B cell (primary cell): ENCODE data around the gene CCDC170. TPM values are rescaled to one million over a fixed set of nuclear protein-coding genes. Genes with fewer than 3 reads are reported as not detected.

Source experiments
- ATAC-seq: fragments of 200-7000 bp; cut with Tn5 transposase; one replicate; pipeline ENCODE4 v1.10.0; 2021; ENCODE audit warnings: low read depth, mild to moderate bottlenecking, moderate number of reproducible peaks, moderate library complexity
- CTCF ChIA-PET: fragments of 350-600 bp; sonication (Branson Sonifier 250); formaldehyde crosslinking; loops from one replicate; lab custom pipeline; 2021; ENCODE audit warnings: antibody characterized with exemption, inconsistent platforms; lab: Charles Lee
- POLR2A ChIA-PET: fragments of 350-600 bp; sonication (Branson Sonifier 250); formaldehyde crosslinking; loops from one replicate; lab custom pipeline; 2021; ENCODE audit warnings: antibody characterized with exemption; lab: Charles Lee
- DNase-seq: peaks from one replicate; pipeline ENCODE4 v3.0.0; 2013
- H2AFZ ChIP-seq: 2 replicates; pipeline ENCODE4 v1.6.1; 2012; ENCODE audit warnings: mild to moderate bottlenecking, low read depth, low read length; ENCODE audit not compliant: insufficient read depth, poor library complexity, severe bottlenecking
- H3K27ac ChIP-seq, 2 donors: 1 replicate in 1 of 2; 2 replicates in 1 of 2; pipeline ENCODE4 v1.5.1; 2012 to 2013; ENCODE audit warnings: low read length in 2 of 2, mild to moderate bottlenecking in 2 of 2, moderate library complexity in 1 of 2
- H3K27me3 ChIP-seq, 4 experiments: fragments of 200-600 bp in 1 of 4; sonication (generic) in 1 of 4; replicated peaks in 1 of 4; 1 replicate in 2 of 4; 2 replicates in 2 of 4; pipeline versions ENCODE4 v1.6.1 to v1.7.0; 2013 to 2016; ENCODE audit warnings: low read length in 3 of 4, mild to moderate bottlenecking in 2 of 4, mixed read lengths in 1 of 4, moderate library complexity in 1 of 4; ENCODE audit not compliant: insufficient read depth in 4 of 4, control insufficient read depth in 3 of 4; ENCODE audit errors: control extremely low read depth in 1 of 4
- H3K36me3 ChIP-seq, 2 experiments: replicated peaks in 1 of 2; 1 replicate in 1 of 2; 2 replicates in 1 of 2; pipeline versions ENCODE4 v1.6.1 to v1.7.1; 2013; ENCODE audit warnings: low read length in 1 of 2; ENCODE audit not compliant: insufficient read depth in 2 of 2, control insufficient read depth in 1 of 2; ENCODE audit errors: control extremely low read depth in 1 of 2, extremely low read depth in 1 of 2
- H3K4me1 ChIP-seq, 2 donors: fragments of 200-600 bp in 1 of 2; sonication (generic) in 1 of 2; 1 replicate in 1 of 2; 2 replicates in 1 of 2; pipeline versions ENCODE4 v1.5.1 to v1.6.1; 2013 to 2017; ENCODE audit warnings: low read length in 2 of 2; ENCODE audit not compliant: control insufficient read depth in 2 of 2, insufficient read depth in 2 of 2
- H3K4me2 ChIP-seq: replicated peaks from 2 replicates; pipeline ENCODE3; 2012; ENCODE audit warnings: mild to moderate bottlenecking, low read depth, low read length; ENCODE audit not compliant: poor library complexity, severe bottlenecking
- H3K4me3 ChIP-seq, 5 experiments: fragments of 200-600 bp in 1 of 5; sonication (generic) in 1 of 5; 1 replicate in 3 of 5; 2 replicates in 2 of 5; pipeline versions ENCODE4 v1.5.1 to v1.7.0; 2011 to 2016; ENCODE audit warnings: low read length in 4 of 5, mild to moderate bottlenecking in 4 of 5, low read depth in 2 of 5, control low read depth in 1 of 5, moderate library complexity in 1 of 5; ENCODE audit not compliant: insufficient read depth in 1 of 5; ENCODE audit errors: control extremely low read depth in 1 of 5, extremely low read depth in 1 of 5
- H3K79me2 ChIP-seq: fragments of 200-600 bp; sonication (generic); one replicate; pipeline ENCODE4 v1.6.0; 2016; ENCODE audit warnings: low read length; ENCODE audit not compliant: control insufficient read depth, insufficient read depth
- H3K9ac ChIP-seq: fragments of 200-600 bp; sonication (generic); 2 replicates; pipeline ENCODE4 v1.6.1; 2017; ENCODE audit warnings: mild to moderate bottlenecking, low read length, moderate library complexity
- H3K9me3 ChIP-seq, 3 donors: one replicate each; pipeline versions ENCODE4 v1.6.1 to v1.7.1; 2013; ENCODE audit warnings: low read length in 2 of 3; ENCODE audit not compliant: control insufficient read depth in 2 of 3, insufficient read depth in 1 of 3; ENCODE audit errors: control extremely low read depth in 1 of 3
- H4K20me1 ChIP-seq: 2 replicates; pipeline ENCODE4 v1.6.0; 2012; ENCODE audit warnings: mild to moderate bottlenecking, low read length; ENCODE audit not compliant: insufficient read depth, control insufficient read depth, poor library complexity, severe bottlenecking
- H3K27ac Mint-ChIP-seq: one replicate; pipeline ENCODE4 v1.8.0; 2021; ENCODE audit warnings: mixed read lengths
- H3K27me3 Mint-ChIP-seq: one replicate; pipeline ENCODE4 v1.8.0; 2021; ENCODE audit warnings: mixed read lengths
- H3K4me1 Mint-ChIP-seq: one replicate; pipeline ENCODE4 v1.8.0; 2021; ENCODE audit warnings: mixed read lengths
- H3K4me3 Mint-ChIP-seq: one replicate; pipeline ENCODE4 v1.8.0; 2021; ENCODE audit warnings: mixed read lengths
- H3K9me3 Mint-ChIP-seq: one replicate; pipeline ENCODE4 v1.8.0; 2022; ENCODE audit warnings: mixed read lengths; ENCODE audit not compliant: insufficient read depth
- EZH2 ChIP-seq: IDR thresholded peaks from 2 replicates; pipeline ENCODE4 v1.6.1; 2012; ENCODE audit warnings: borderline replicate concordance, low read depth, mild to moderate bottlenecking, moderate library complexity, low read length; ENCODE audit not compliant: insufficient read depth, poor library complexity, severe bottlenecking
- WGBS: methylation state at CpG from one replicate; pipeline ENCODE4 v1.1.5; 2013; ENCODE audit warnings: missing lambda C conversion rate; ENCODE audit not compliant: insufficient coverage; 5-methylcytosine and 5-hydroxymethylcytosine counted together
- intact Hi-C: fragments of 100-400 bp; cut with micrococcal nuclease; formaldehyde crosslinking; loops from one replicate; pipeline ENCODE4 v1.10.0; 2022
- polyA plus RNA-seq: library from polyadenylated mRNA; depleted of rRNA; stranded (reverse); fragments of >200 nt; gene quantifications from 2 replicates; pipeline ENCODE4 v1.2.3, GENCODE V29; 2012
- total RNA-seq, 2 donors: library from RNA; stranded (reverse); fragments of 120-200 nt in 1 of 2; gene quantifications; 1 replicate in 1 of 2; 2 replicates in 1 of 2; pipeline versions ENCODE4 v1.2.3 to v1.2.4, GENCODE V29; 2013 to 2022
- TF ChIP-seq, protein P1 (sequence below): fragments of 200-600 bp; IDR thresholded peaks from one replicate; pipeline ENCODE4 v1.8.0; 2022; ENCODE audit warnings: antibody characterized with exemption, mild to moderate bottlenecking

Gene CCDC170
- total and polyA plus RNA-seq, 2 donors (not counting 1 experiment from before 2014, with no cell fraction given): 0.01 TPM; not detected in 1

DNA sequence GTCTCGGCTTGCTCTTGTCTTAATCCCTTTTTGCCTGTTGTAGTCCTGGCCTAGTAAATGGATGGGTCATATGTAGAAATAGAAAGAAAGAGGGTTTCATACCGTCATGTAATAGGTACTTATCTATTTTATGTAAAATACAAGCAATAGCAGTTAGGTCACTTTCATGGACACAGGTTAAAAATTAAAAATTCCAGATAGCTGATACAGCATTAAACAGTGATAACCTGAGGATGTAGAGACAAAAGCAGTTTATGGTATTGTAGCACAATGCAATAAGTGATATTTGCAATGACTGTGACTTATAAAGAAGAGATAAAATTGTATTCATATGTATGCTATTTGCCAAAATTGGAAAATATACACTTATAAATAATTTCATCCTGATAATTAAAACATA is 96.9 kb downstream of the CCDC170 start:
- no peak overlapping the region for H3K27ac Mint-ChIP-seq
- H4K20me1 ChIP-seq: no peaks in the 10 kb centered on the region
- H3K36me3 ChIP-seq: no peaks in the 10 kb centered on the region
- H3K4me1 ChIP-seq: no peaks in the 10 kb centered on the region
- H3K4me3 Mint-ChIP-seq: no peak overlapping the region
- WGBS: no CpG with 5 or more reads among the region's 2 CpGs
- H3K9me3 ChIP-seq: peaks cover 0 to 7% (median 0%) of the 10 kb centered on the region in 3 donors
- H3K4me3 ChIP-seq: no peak overlapping the region
- H3K27me3 ChIP-seq: no peaks in the 10 kb centered on the region
- H2AFZ ChIP-seq: no peak overlapping the region
- DNase-seq: no peak
- no peak for ATAC-seq
- intact Hi-C loops: no loop called here
- H3K79me2 ChIP-seq: no peaks in the 10 kb centered on the region
- H3K27me3 Mint-ChIP-seq: peaks cover 22% of the 10 kb centered on the region
- H3K27ac ChIP-seq: no peak overlapping the region
- POLR2A ChIA-PET: interaction anchor here (0.7 kb wide), 1 partner anchor 772 kb away, joined by 4 read pairs; no protein-coding TSS in a partner anchor
- H3K4me2 ChIP-seq: no peak overlapping the region
- CTCF ChIA-PET: no interaction called here
- no peaks in the 10 kb centered on the region for H3K9me3 Mint-ChIP-seq
- TF ChIP-seq, protein P1, sequence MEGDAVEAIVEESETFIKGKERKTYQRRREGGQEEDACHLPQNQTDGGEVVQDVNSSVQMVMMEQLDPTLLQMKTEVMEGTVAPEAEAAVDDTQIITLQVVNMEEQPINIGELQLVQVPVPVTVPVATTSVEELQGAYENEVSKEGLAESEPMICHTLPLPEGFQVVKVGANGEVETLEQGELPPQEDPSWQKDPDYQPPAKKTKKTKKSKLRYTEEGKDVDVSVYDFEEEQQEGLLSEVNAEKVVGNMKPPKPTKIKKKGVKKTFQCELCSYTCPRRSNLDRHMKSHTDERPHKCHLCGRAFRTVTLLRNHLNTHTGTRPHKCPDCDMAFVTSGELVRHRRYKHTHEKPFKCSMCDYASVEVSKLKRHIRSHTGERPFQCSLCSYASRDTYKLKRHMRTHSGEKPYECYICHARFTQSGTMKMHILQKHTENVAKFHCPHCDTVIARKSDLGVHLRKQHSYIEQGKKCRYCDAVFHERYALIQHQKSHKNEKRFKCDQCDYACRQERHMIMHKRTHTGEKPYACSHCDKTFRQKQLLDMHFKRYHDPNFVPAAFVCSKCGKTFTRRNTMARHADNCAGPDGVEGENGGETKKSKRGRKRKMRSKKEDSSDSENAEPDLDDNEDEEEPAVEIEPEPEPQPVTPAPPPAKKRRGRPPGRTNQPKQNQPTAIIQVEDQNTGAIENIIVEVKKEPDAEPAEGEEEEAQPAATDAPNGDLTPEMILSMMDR: no peak
- no peak for TF ChIP-seq EZH2
- no peaks in the 10 kb centered on the region for H3K4me1 Mint-ChIP-seq
- no peak overlapping the region for H3K9ac ChIP-seq

DNA sequence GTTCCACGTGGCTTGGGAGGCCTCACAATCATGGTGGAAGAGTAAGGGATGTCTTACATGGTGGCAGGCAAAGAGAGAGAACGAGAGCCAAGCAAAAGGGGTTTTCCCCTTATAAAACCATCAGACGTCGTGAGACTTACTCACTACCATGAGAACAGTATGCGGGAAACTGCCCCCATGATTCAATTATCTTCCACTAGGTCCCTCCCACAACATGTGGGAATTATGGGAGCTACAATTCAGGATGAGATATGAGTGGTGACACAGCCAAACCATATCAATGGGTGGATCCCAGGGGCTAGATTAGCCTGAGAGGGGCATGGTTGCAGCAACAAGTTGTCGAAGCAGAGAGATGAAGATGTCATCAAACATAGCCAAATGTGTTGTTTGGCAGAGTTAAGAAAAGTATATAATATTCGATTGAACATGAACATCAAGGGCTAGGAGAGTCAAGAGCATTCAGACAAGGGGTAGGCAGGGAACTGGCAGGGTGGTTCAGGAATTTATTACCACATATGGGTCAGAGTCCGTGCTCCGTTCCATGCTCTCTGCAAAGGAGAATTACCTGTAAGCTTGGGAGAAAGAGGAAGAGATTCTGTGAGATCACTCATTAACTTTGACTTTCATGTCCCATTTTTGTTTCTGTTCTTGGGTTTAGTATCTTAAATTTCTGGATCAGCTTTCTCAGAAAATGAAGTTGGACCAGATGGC is 98.8 kb downstream of the CCDC170 start:
- DNase-seq (no peak), ATAC-seq (no peak)
- H3K27ac ChIP-seq: no peak overlapping the region
- TF ChIP-seq, protein P1: no peak
- TF ChIP-seq EZH2: no peak
- no peaks in the 10 kb centered on the region for H3K4me1 ChIP-seq
- H3K9ac ChIP-seq: no peak overlapping the region
- no peaks in the 10 kb centered on the region for H3K79me2 ChIP-seq
- no peak overlapping the region for H3K4me3 Mint-ChIP-seq
- H3K9me3 Mint-ChIP-seq: no peaks in the 10 kb centered on the region
- ChIA-PET POLR2A (no interaction called here), CTCF (no interaction called here)
- WGBS: 97% methylated on average over 4 of the region's 9 CpGs
- no peak overlapping the region for H3K4me2 ChIP-seq
- peaks cover 0 to 7% (median 0%) of the 10 kb centered on the region in 3 donors for H3K9me3 ChIP-seq
- H2AFZ ChIP-seq: no peak overlapping the region
- H3K4me3 ChIP-seq: no peak overlapping the region
- intact Hi-C loops: no loop called here
- H3K36me3 ChIP-seq: no peaks in the 10 kb centered on the region
- H3K4me1 Mint-ChIP-seq: no peaks in the 10 kb centered on the region
- no peak overlapping the region for H3K27ac Mint-ChIP-seq
- H3K27me3 ChIP-seq: peaks cover 0 to under 1% (median 0%) of the 10 kb centered on the region in 4 experiments
- no peaks in the 10 kb centered on the region for H4K20me1 ChIP-seq
- peaks cover 10% of the 10 kb centered on the region for H3K27me3 Mint-ChIP-seq
